NCI-H510A (cell line): ENCODE results near the gene LTV1.
A peak's percentile ranks its signal among the peaks of the same experiment; 100 is the strongest.
"Not testable (repeated sequence)": the region's sequence is repeated elsewhere in the genome, so short reads cannot be mapped to it uniquely, and the experiment has no call there.

Experiments
- DNase-seq: peaks from one replicate; lab custom pipeline; 2025; lab: John Stamatoyannopoulos, UW

Gene LTV1, protein sequence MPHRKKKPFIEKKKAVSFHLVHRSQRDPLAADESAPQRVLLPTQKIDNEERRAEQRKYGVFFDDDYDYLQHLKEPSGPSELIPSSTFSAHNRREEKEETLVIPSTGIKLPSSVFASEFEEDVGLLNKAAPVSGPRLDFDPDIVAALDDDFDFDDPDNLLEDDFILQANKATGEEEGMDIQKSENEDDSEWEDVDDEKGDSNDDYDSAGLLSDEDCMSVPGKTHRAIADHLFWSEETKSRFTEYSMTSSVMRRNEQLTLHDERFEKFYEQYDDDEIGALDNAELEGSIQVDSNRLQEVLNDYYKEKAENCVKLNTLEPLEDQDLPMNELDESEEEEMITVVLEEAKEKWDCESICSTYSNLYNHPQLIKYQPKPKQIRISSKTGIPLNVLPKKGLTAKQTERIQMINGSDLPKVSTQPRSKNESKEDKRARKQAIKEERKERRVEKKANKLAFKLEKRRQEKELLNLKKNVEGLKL

DNA sequence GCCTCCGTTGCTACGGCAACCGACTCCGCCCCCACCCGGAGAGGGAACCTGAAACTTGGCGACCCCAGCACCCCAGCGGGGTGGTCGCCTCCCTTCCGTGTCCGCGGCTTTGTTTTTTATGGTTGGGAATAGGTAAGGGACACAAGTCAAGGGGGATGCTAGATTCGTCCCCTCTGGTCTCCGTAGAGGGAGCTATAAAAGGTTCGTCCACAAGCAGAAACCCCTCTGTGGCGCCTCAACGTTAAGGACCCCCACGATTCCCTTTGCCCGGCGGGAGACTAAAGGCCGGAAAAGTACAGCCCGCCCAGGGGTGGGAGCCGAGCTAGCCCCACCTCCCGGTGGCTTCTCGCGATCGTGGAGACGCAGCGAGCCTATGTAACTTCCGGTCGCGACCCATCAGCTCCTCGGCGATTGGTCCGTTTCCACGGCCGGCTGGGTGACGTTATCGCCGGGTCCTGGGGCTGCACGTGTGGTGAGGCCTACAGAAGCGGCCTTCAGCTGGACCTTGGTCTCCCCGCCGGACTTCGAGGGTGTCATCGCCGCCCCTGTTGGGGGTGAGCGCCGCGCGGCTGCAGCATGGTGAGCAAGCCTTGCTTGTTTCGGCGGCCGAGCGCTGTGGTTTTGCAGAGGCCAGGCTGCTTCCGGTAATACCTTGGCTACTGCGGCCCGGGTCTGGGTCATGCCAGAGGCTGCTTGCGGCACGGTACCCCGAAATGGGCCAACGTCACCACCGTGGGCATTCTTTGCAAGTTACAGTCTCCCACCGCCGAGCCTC lies at the start of gene LTV1:
TSS of gene LTV1 (plus strand) at position 437 of the 775 bp plus-strand sequence. CDS start at position 577, 140 bp downstream.
- DNase-seq: peak; percentile 74

GRCh38 chr6:143796551-143796950 lies 46.6 kb upstream of the LTV1 start:
- not testable (repeated sequence) for DNase-seq

GRCh38 chr6:143798487-143798886 lies 44.7 kb upstream of the LTV1 start:
- not testable (repeated sequence) for DNase-seq

DNA sequence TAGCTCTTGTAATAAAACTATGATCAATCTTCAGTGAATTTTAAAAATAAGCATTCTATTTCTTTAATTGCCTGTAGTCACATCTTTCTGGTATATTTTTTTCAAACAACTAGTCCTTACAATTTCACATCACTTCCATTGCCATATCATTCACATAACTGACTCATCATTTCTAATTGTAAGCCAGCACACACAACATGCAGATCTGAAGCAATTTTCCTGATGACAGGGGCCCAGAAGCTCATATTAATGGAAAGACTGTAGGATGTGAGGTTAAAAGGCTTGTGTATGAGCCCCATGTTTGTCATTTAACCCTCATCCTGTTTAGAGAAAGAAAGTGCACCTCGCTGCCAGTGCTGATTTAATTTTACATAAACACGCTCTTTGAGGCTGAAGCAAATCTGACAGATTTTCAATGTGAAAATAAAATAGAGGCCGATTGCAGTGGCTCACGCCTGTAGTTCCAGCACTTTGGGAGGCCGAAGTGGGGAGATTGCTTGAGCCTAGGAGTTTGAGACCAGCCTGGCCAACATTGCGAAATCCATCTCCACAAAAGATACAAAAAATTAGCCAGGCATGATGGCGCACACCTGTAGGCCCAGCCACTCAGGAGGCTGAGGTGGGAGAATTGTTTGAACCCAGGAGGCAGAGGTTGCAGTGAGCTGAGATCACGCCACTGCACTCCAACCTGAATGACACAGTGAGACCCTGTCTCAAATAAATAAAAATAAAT lies 40.1 kb upstream of the LTV1 start:
- DNase-seq: no peak

- DNase-seq: no peak
Observed at GRCh38 chr6:143803769-143804568, 39.2 kb upstream of the LTV1 start.

DNA sequence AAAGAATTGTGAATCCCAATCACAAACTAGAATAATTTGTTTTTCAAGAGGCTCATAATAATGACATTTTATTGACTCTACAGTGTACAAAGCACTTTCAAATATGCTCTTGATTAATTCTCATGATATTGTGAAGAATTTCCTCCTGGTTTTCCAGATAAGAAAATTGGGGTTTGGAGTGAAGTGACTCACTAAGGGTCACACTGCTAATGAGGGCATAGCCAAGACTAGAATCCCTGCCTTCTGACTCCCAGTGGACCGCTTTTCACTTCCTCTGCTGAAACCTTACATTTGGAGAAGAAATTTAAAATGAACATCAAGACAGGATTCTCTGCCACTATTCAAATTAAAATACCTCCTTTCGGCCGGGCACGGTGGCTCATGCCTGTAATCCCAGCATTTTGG lies 38.3 kb upstream of the LTV1 start:
- DNase-seq: no peak

- DNase-seq: no peak
Observed at GRCh38 chr6:143806282-143807102, 36.6 kb upstream of the LTV1 start.

- DNase-seq: no peak
Observed at GRCh38 chr6:143807103-143807772, 35.9 kb upstream of the LTV1 start.

DNA sequence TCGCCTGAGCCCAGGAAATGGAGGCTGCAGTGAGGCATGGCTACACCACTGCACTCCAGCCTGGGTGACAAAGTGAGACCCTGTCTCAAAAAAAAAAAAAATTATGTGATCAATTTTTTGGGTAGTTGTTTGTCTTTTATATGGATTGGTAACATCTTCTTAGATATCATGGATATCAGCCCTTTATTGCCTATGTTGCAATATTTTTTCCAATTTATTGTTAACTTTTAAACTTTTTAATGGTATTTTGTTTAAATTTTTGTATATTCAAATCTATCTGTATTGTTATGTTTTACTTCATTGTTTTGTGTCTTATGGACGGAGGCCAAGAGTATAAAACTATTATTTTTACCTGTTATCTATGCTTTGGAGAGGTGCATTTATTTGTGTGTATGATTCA lies 32.4 kb upstream of the LTV1 start:
- DNase-seq: no peak

DNA sequence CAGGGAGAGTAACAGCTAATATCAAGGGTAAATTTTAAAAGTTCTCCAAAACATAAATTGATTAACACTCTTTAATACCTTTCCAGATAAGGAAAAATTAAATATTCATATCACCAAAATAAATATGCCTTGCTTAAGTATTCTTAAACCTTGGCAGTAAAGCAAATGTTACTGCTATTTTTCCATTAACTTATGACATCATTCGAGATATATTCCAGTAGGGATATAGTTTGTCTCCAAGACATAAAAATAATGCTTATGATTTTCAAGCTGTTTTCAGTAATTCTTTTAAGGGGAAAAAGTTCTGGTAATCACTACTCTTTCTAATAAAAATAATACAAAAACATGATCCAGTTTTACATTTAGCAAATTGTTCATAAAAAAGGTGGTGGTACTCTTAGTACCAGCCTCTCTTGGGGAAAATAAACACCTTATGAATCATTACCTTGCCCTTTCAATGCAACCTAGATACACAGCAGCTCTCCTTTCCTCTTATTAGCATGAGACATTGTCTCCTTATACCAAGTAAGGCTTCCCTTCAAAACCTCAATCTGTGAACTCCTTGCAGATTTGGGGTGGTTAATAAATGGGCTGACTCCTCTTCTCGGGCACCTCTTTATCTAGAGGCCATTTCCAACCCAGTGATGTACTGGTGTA lies 31.5 kb upstream of the LTV1 start:
- no peak for DNase-seq

- no peak for DNase-seq
Observed at GRCh38 chr6:143817621-143818020, 25.5 kb upstream of the LTV1 start.

GRCh38 chr6:143821359-143821758 lies 21.8 kb upstream of the LTV1 start:
- DNase-seq: no peak

GRCh38 chr6:143822584-143823024 lies 20.5 kb upstream of the LTV1 start:
- no peak for DNase-seq

DNA sequence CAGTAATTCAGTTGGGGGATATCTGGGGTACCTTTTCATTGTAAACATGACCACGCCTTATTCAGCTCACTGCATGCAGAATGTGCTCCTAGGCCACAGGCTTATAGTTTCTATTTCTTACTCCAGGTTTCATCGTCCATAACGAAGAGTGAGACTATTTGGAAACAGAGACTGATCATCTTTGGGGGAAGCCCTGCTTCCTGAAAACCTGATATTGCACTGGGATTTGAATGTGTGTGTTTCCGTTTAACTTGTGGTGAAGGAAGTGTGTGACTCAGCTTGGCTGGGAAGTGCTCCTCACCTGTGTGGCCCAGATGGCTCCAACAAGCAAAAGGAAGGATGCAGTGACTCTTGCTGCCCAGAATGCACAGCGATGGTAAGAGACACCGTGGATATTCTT lies 19.6 kb upstream of the LTV1 start:
- DNase-seq: no peak

- DNase-seq: no peak
Observed at GRCh38 chr6:143828572-143828971, 14.6 kb upstream of the LTV1 start.

DNA sequence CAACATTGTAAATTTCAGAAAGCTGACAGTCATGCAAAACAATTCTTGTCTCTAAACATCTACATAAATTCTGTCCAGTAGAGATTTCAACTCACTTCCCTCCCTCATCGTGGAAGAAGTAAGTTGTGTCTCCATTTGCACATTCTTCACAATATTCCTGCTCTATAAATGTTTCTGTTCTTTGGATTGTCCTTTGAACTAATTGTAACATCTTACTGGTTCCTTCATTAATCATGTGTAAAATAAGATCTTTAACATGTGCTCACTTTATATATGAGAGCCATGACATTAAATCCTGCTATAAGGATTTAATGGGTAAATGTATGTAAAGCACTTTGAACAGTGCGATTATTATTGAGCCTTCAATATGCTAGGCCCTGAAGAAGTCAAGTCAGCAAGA lies 7.0 kb upstream of the LTV1 start:
- no peak for DNase-seq

GRCh38 chr6:143838395-143838794 lies 4.7 kb upstream of the LTV1 start:
- no peak for DNase-seq

GRCh38 chr6:143839196-143839595 lies 3.9 kb upstream of the LTV1 start:
- DNase-seq: no peak

- DNase-seq: no peak
Observed at GRCh38 chr6:143840595-143841265, 2.4 kb upstream of the LTV1 start.
